Mononuclear cell (primary cell): ENCODE measurements around the gene AZU1. TPM values are rescaled to one million over a fixed set of nuclear protein-coding genes. Genes with fewer than 3 reads are reported as not detected.
"Not testable (repeated sequence)": the region's sequence is repeated elsewhere in the genome, so short reads cannot be mapped to it uniquely, and the experiment has no call there.

ENCODE experiments used
- H3K27me3 ChIP-seq: 2 replicates; pipeline ENCODE4 v1.6.0; 2011; ENCODE audit warnings: low read length, control low read depth; ENCODE audit not compliant: insufficient read depth
- H3K4me1 ChIP-seq: 2 replicates; pipeline ENCODE4 v1.5.1; 2011; ENCODE audit warnings: mild to moderate bottlenecking, low read length, control low read depth; ENCODE audit not compliant: insufficient read depth
- H3K4me3 ChIP-seq: 2 replicates; pipeline ENCODE4 v1.5.1; 2011; ENCODE audit warnings: mild to moderate bottlenecking, low read length, moderate library complexity
- H3K9me3 ChIP-seq: 2 replicates; pipeline ENCODE4 v1.5.1; 2011; ENCODE audit warnings: low read depth, mild to moderate bottlenecking, control low read depth, low read length
- total RNA-seq: library from RNA; depleted of rRNA; stranded (reverse); fragments of >200 nt; gene quantifications from one replicate; pipeline ENCODE4 v1.2.3, GENCODE V29; 2012

The AZU1 gene
- total RNA-seq, 1 donor = 0.31 TPM

- H3K4me3 ChIP-seq = no peak overlapping the region
- no peaks in the 10 kb centered on the region for H3K27me3 ChIP-seq
- no peaks in the 10 kb centered on the region for H3K9me3 ChIP-seq
- H3K4me1 ChIP-seq = peaks cover 6% of the 10 kb centered on the region
Measured at GRCh38 chr19:873561-874041, 46.0 kb downstream of the AZU1 start.

- H3K27me3 ChIP-seq = no peaks in the 10 kb centered on the region
- no peaks in the 10 kb centered on the region for H3K9me3 ChIP-seq
- H3K4me3 ChIP-seq = no peak overlapping the region
- peaks cover 6% of the 10 kb centered on the region for H3K4me1 ChIP-seq
Measured at GRCh38 chr19:875265-875879, 47.7 kb downstream of the AZU1 start.

GRCh38 chr19:876089-876488 is 48.5 kb downstream of the AZU1 start:
- peaks cover 6% of the 10 kb centered on the region for H3K4me1 ChIP-seq
- H3K27me3 ChIP-seq = no peaks in the 10 kb centered on the region
- no peaks in the 10 kb centered on the region for H3K9me3 ChIP-seq
- no peak overlapping the region for H3K4me3 ChIP-seq

GRCh38 chr19:876780-877314 is 49.2 kb downstream of the AZU1 start:
- Histone ChIP-seq H3K4me3 (no peak overlapping the region), H3K4me1 (peaks cover 5% of the 10 kb centered on the region), H3K9me3 (no peaks in the 10 kb centered on the region), H3K27me3 (no peaks in the 10 kb centered on the region)

- not testable (repeated sequence) for H3K9me3 ChIP-seq, H3K27me3 ChIP-seq, H3K4me3 ChIP-seq, H3K4me1 ChIP-seq
Measured at GRCh38 chr19:877992-878660, 50.5 kb downstream of the AZU1 start.

- not testable (repeated sequence) for H3K9me3 ChIP-seq, H3K27me3 ChIP-seq, H3K4me3 ChIP-seq, H3K4me1 ChIP-seq
Measured at GRCh38 chr19:878751-879561, 51.3 kb downstream of the AZU1 start.

- Histone ChIP-seq H3K27me3 (no peaks in the 10 kb centered on the region), H3K4me3 (no peak overlapping the region), H3K9me3 (no peaks in the 10 kb centered on the region), H3K4me1 (no peaks in the 10 kb centered on the region)
Measured at GRCh38 chr19:879711-880438, 52.2 kb downstream of the AZU1 start.

Other genes with a start within 250 kb of the AZU1 start
- gene HCN2, start 238.0 kb upstream of the AZU1 start, total RNA-seq = 0.21 TPM
- 16.8 TPM for gene POLRMT, start 194.3 kb upstream of the AZU1 start, total RNA-seq
- 0.10 TPM for gene FGF22, start 188.0 kb upstream of the AZU1 start, total RNA-seq
- gene RNF126, start 164.6 kb upstream of the AZU1 start, total RNA-seq = 80.6 TPM
- 0.73 TPM for gene FSTL3, start 151.4 kb upstream of the AZU1 start, total RNA-seq
- 5.4 TPM for gene PRSS57, start 132.4 kb upstream of the AZU1 start, total RNA-seq
- gene PALM, start 118.9 kb upstream of the AZU1 start, total RNA-seq = not detected
- not detected for gene MISP, start 76.7 kb upstream of the AZU1 start, total RNA-seq
- gene PTBP1, start 30.4 kb upstream of the AZU1 start, total RNA-seq = 109 TPM
- not detected for gene PLPPR3, start 5.9 kb upstream of the AZU1 start, total RNA-seq
- gene PRTN3, start 13.2 kb downstream of the AZU1 start, total RNA-seq = 0.31 TPM
- 0.63 TPM for gene ELANE, start 24.5 kb downstream of the AZU1 start, total RNA-seq
- gene CFD, start 31.8 kb downstream of the AZU1 start, total RNA-seq = 148 TPM
- 15.2 TPM for gene MED16, start 65.3 kb downstream of the AZU1 start, total RNA-seq
- gene RNU6-9, start 65.6 kb downstream of the AZU1 start, total RNA-seq = not detected
- 134 TPM for gene R3HDM4, start 85.4 kb downstream of the AZU1 start, total RNA-seq
- gene KISS1R, start 89.5 kb downstream of the AZU1 start, total RNA-seq = 0.10 TPM
- gene ARID3A, start 98.2 kb downstream of the AZU1 start, total RNA-seq = 8.0 TPM
- 15.1 TPM for gene WDR18, start 156.5 kb downstream of the AZU1 start, total RNA-seq
- 0.21 TPM for gene GRIN3B, start 172.6 kb downstream of the AZU1 start, total RNA-seq
- 83.0 TPM for gene TMEM259, start 193.3 kb downstream of the AZU1 start, total RNA-seq
- gene RNU6-2, start 193.7 kb downstream of the AZU1 start, total RNA-seq = not detected
- 152 TPM for gene CNN2, start 198.8 kb downstream of the AZU1 start, total RNA-seq
- 28.2 TPM for gene ABCA7, start 212.3 kb downstream of the AZU1 start, total RNA-seq
- gene ARHGAP45, start 239.3 kb downstream of the AZU1 start, total RNA-seq = 261 TPM